Adrenal gland (tissue), 19 donors: ENCODE measurements around the gene DFFB. TPM values are rescaled to one million over a fixed set of nuclear protein-coding genes. Genes with fewer than 3 reads are reported as not detected.
"Not testable (repeated sequence)": the region's sequence is repeated elsewhere in the genome, so short reads cannot be mapped to it uniquely, and the experiment has no call there.

ENCODE experiments used
- DNase-seq, 7 donors: peaks; one replicate each; pipeline ENCODE4 v3.0.0-alpha.2; 2019 to 2020
- H3K27ac ChIP-seq, 5 donors: fragments of 200-600 bp; sonication (generic) in 4 of 5; 1 replicate in 3 of 5; 2 replicates in 2 of 5; pipeline versions ENCODE4 v1.5.1 to v1.8.0; 2016 to 2020; ENCODE audit warnings: mild to moderate bottlenecking in 1 of 5
- H3K27me3 ChIP-seq: fragments of 200-600 bp; 2 replicates; pipeline ENCODE4 v1.8.0; 2021
- H3K36me3 ChIP-seq, 2 donors: fragments of 200-600 bp; replicated peaks in 1 of 2; 1 replicate in 1 of 2; 2 replicates in 1 of 2; pipeline versions ENCODE4 v1.5.1 to v1.8.0; 2018 to 2022
- H3K4me1 ChIP-seq, 2 donors: fragments of 200-600 bp; replicated peaks in 1 of 2; 1 replicate in 1 of 2; 2 replicates in 1 of 2; pipeline versions ENCODE4 v1.5.1 to v1.8.0; 2018 to 2021
- H3K4me3 ChIP-seq, 4 donors: fragments of 200-600 bp; sonication (generic) in 3 of 4; one replicate each; pipeline ENCODE4 v1.5.1; 2016 to 2018
- H3K9me3 ChIP-seq, 3 donors: fragments of 200-600 bp; sonication (generic) in 1 of 3; replicated peaks in 1 of 3; 1 replicate in 2 of 3; 2 replicates in 1 of 3; pipeline versions ENCODE4 v1.5.1 to v1.8.0; 2016 to 2021
- POLR2A ChIP-seq, 2 donors: fragments of 450-650 bp; IDR thresholded peaks; one replicate each; pipeline ENCODE4 v1.6.1; 2017; ENCODE audit warnings: antibody characterized with exemption in 2 of 2, mild to moderate bottlenecking in 2 of 2, moderate library complexity in 1 of 2
- WGBS, 4 donors: extraction: QIAGEN DNeasy Blood & Tissue Kit in 2 of 4; methylation state at CpG; one replicate each; pipeline versions ENCODE4 v1.1.5 to v1.1.7; 2013 to 2017; 5-methylcytosine and 5-hydroxymethylcytosine counted together
- intact Hi-C, 2 donors: fragments of 100-400 bp; cut with DNase I; formaldehyde crosslinking; loops; one replicate each; pipeline versions ENCODE4 v1.14.1 to v1.15.0; 2022 to 2023
- long read RNA-seq, 10 donors: library from polyadenylated mRNA in 3 of 10; unstranded in 2 of 10; stranded (forward) in 1 of 10; transcript quantifications; one replicate each; pipeline ENCODE4 v2.0.0 and lab custom pipeline, GENCODE V29; 2021 to 2026
- polyA plus RNA-seq, 3 donors: library from polyadenylated mRNA; stranded (reverse); fragments of 200-250 nt in 2 of 3; fragments of 350-450 nt in 1 of 3; fragmentation: Illumina TruSeq in 1 of 3; extraction: RNeasy Lipid Tissue Mini Kit (QIAGEN cat#74804) in 1 of 3; gene quantifications; one replicate each; pipeline ENCODE4 v1.2.3, GENCODE V29; 2013 to 2014
- total RNA-seq, 9 donors: library from RNA; depleted of rRNA in 4 of 9; stranded (reverse); fragments of >200 nt in 4 of 9; fragments of 120-200 nt in 1 of 9; fragmentation: NEBNext Ultra II Directional in 1 of 9; extraction: Animal tissue kit (Norgen Biotek cat#: 25700) in 1 of 9; gene quantifications; one replicate each; pipeline versions ENCODE4 v1.1.0 to v1.2.4, GENCODE V29; 2013 to 2023
- TF ChIP-seq, protein P1 (sequence below), 6 experiments: fragments of 450-650 bp in 4 of 6; fragments of 200-600 bp in 2 of 6; sonication (generic) in 1 of 6; IDR thresholded peaks; 1 replicate in 5 of 6; 2 replicates in 1 of 6; pipeline versions ENCODE4 v1.5.1 to v1.8.0; 2016 to 2021; ENCODE audit warnings: antibody characterized with exemption in 6 of 6, mild to moderate bottlenecking in 2 of 6, moderate library complexity in 1 of 6
- donor health status: healthy with polysubstance abuse.
- donor health status: Bipolar disorder and iron deficiency.
- donor health status: DM: yes; HTN: yes; CAD: no.
- donor health status: DM: no; HTN: no; CAD: no.
- donor health status: DM: no; HTN: no; CAD: no.
- donor health status: DM: yes; HTN: yes; CAD: no.

The DFFB gene, protein sequence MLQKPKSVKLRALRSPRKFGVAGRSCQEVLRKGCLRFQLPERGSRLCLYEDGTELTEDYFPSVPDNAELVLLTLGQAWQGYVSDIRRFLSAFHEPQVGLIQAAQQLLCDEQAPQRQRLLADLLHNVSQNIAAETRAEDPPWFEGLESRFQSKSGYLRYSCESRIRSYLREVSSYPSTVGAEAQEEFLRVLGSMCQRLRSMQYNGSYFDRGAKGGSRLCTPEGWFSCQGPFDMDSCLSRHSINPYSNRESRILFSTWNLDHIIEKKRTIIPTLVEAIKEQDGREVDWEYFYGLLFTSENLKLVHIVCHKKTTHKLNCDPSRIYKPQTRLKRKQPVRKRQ
- total RNA-seq, result 10 to 100 TPM in 1 of 9 donors, 1 to 10 TPM in 8; 1.8 to 10.1 (median 4.5) TPM
- polyA plus RNA-seq, result 10 to 100 TPM in 1 of 3 donors, 1 to 10 TPM in 2; 3.0 to 13.4 (median 6.2) TPM
- long read RNA-seq, donor 1, partial matches to known transcripts, result 16 of 16 reads
- long read RNA-seq, donor 1, other reads (novel, unspliced or antisense), result 0 of 16 reads
- long read RNA-seq, donor 2, partial matches to known transcripts, result 0 of 1 reads
- long read RNA-seq, donor 2, other reads (novel, unspliced or antisense), result 0 of 1 reads
- long read RNA-seq, donor 3, result 0 reads
- long read RNA-seq, donor 4, result 0 reads
- long read RNA-seq, donor 5, partial matches to known transcripts, result 0 of 8 reads
- long read RNA-seq, donor 5, other reads (novel, unspliced or antisense), result 3 of 8 reads
- long read RNA-seq, donor 6, partial matches to known transcripts, result 0 of 1 reads
- long read RNA-seq, donor 6, other reads (novel, unspliced or antisense), result 0 of 1 reads
- long read RNA-seq, donor 7, partial matches to known transcripts, result 0 of 1 reads
- long read RNA-seq, donor 7, other reads (novel, unspliced or antisense), result 0 of 1 reads
- long read RNA-seq, donor 8, partial matches to known transcripts, result 0 of 1 reads
- long read RNA-seq, donor 8, other reads (novel, unspliced or antisense), result 0 of 1 reads
- long read RNA-seq, donor 9, result 0 reads
- long read RNA-seq, donor 10, partial matches to known transcripts, result 7 of 7 reads
- long read RNA-seq, donor 10, other reads (novel, unspliced or antisense), result 0 of 7 reads

DNA sequence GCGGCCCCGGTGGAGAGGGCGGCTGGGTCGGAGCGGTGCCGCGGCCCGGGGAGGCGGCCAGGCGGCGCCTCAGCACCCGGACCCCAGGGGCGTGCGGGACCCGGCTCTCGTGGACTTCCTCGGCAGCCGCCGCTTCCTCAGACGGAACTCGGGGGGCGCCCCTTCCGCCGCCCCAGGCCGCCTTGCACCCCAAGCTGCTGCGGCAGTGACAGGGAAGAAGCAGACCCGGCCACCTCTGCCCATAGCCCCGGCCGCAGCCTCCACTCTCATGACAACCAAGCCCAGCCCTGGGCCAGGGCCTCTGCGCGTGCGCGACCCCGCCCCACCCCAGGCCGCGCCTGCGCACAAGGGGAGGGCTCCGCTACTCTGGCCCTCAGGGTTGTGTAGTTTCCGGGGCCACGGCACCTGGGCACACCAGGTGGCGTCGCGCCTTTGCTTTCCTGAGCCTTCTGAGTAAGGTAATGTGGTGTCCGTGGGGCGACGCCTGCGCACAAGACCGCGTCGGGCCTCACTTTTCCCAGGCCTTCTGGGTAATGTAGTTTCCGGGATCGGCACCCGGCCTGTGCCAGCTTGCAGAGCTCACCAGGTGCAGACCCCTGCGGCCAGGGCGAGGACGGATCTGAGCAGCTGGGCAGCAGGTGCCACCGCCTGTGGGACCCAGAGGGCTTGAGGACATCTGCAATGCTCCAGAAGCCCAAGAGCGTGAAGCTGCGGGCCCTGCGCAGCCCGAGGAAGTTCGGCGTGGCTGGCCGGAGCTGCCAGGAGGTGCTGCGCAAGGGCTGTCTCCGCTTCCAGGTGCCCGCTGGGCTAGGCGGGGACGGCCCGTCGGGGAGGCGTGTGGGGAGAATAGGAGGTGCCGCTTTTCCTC is at the start of gene DFFB, which contains the start of gene CEP104:
Gene DFFB (plus strand): TSS at position 554 of the 868 bp plus-strand sequence. CDS start 128 bp downstream, at position 682.
Gene CEP104 (minus strand): TSS at position 289 of the 868 bp plus-strand sequence. CDS start 4,804 bp downstream, outside the sequence.
- WGBS, 4 donors, result 0 to 1% (median 0%) methylated on average over 14 to 73 of the region's 73 CpGs
- TF ChIP-seq, protein P1, sequence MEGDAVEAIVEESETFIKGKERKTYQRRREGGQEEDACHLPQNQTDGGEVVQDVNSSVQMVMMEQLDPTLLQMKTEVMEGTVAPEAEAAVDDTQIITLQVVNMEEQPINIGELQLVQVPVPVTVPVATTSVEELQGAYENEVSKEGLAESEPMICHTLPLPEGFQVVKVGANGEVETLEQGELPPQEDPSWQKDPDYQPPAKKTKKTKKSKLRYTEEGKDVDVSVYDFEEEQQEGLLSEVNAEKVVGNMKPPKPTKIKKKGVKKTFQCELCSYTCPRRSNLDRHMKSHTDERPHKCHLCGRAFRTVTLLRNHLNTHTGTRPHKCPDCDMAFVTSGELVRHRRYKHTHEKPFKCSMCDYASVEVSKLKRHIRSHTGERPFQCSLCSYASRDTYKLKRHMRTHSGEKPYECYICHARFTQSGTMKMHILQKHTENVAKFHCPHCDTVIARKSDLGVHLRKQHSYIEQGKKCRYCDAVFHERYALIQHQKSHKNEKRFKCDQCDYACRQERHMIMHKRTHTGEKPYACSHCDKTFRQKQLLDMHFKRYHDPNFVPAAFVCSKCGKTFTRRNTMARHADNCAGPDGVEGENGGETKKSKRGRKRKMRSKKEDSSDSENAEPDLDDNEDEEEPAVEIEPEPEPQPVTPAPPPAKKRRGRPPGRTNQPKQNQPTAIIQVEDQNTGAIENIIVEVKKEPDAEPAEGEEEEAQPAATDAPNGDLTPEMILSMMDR (IDR thresholded peaks at IDR 0.05), result peak in 2 of 6 experiments; percentile 12 to 13
- peak; percentile 35 to 75 for TF ChIP-seq POLR2A (IDR thresholded peaks at IDR 0.05)
- no peaks in the 10 kb centered on the region for H3K36me3 ChIP-seq
- peaks cover 18 to 39% of the 10 kb centered on the region in 2 donors for H3K4me1 ChIP-seq
- intact Hi-C loops, result no loop called here
- no peaks in the 10 kb centered on the region for H3K27me3 ChIP-seq
- DNase-seq, result peak; percentile 92 to 98 (median 93)
- peak within 1 kb of the TSS; percentile 30 to 79 (median 70) for H3K4me3 ChIP-seq
- no peaks in the 10 kb centered on the region for H3K9me3 ChIP-seq
- peak within 1 kb of the TSS in 4 of 5 donors; percentile 54 to 79 (median 68) for H3K27ac ChIP-seq

DNA sequence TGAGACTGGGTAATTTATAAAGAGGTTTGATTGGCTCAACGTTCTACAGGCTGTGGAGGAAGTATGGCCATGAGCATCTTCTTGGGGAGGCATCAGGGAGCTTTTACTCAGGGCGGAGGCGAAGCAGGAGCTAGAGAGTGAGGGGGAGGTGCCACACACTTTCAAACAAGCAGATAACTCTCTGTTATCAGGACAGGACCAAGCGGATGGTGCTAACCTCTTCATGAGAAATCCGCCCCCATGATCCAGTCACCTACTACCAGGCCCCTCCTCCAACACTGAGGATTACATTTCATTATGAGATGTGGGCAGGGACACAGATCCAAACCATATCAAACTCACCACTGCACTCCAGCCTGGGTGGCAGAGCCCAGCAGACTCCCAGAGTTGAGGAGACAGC is 49.5 kb upstream of the DFFB start:
- Histone ChIP-seq H3K36me3 (no peaks in the 10 kb centered on the region), H3K27me3 (no peaks in the 10 kb centered on the region), H3K9me3 (no peaks in the 10 kb centered on the region), H3K4me3 (no peak overlapping the region), H3K4me1 (no peaks in the 10 kb centered on the region), H3K27ac (no peak overlapping the region)
- intact Hi-C loops, result no loop called here
- DNase-seq, result no peak
- no peak for TF ChIP-seq POLR2A (IDR thresholded peaks at IDR 0.05)
- TF ChIP-seq, protein P1 (IDR thresholded peaks at IDR 0.05), result no peak
- 64 to 91% (median 79%) methylated on average over 4 to 5 of the region's 5 CpGs for WGBS, 4 donors

DNA sequence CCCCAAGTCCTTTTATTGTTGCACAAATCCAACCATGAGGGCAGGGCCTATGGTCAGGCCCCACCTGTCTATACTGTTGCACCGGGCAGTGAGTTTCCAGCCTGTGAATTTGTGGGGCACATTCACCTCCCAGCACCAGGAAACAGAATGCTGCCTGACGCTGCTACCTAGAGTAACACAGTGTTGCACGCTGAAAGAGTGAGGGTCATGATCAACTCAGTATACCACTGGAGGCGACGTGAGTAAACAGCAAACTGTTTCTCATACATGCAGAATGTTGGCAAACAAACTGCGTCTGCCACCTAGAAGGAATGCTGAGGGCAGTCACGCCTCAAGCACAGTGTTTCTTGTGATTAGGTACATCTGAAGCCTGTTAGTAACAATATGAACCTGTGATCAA is 47.6 kb upstream of the DFFB start:
- Histone ChIP-seq H3K4me3 (no peak overlapping the region), H3K27me3 (no peaks in the 10 kb centered on the region), H3K9me3 (no peaks in the 10 kb centered on the region), H3K27ac (no peak overlapping the region), H3K36me3 (peaks cover 0 to 5% of the 10 kb centered on the region in 2 donors), H3K4me1 (no peaks in the 10 kb centered on the region)
- no peak for DNase-seq
- intact Hi-C loops, result no loop called here
- WGBS, 4 donors, result 60 to 88% (median 77%) methylated on average over 2 to 7 of the region's 7 CpGs
- no peak for TF ChIP-seq POLR2A (IDR thresholded peaks at IDR 0.05)
- TF ChIP-seq, protein P1 (IDR thresholded peaks at IDR 0.05), result no peak

DNA sequence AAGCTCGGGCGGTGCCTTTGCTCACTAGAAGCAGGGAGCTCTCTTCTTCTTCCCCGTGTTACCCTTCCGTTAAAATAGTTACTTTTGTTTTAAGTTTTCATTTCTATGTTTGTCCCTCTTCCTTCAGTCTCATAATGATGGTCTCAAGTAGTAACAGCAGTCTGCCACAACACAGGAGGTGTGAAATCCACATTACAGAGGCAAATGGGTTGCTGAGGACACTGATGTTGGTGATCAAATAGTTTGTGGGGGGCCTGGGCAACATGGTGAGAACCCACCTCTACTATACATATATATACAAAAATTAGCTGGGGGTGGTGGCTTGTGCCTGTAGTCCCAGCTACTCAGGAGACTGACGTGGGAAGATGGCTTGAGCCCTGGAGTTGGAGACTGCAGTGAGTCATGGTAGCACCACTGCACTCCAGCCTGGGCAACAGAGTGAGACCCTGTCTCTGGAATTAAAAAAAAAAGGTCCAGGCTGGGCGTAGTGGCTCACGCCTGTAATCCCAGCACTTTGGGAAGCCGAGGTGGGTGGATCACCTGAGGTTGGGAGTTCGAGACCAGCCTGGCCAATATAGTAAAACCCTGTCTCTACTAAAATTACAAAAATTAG is 47.0 kb upstream of the DFFB start:
- DNase-seq, result not testable (repeated sequence)

More for the DNA sequence above, 47.0 kb upstream of the DFFB start:
- H3K27ac ChIP-seq, H3K4me3 ChIP-seq, intact Hi-C loops, H3K4me1 ChIP-seq, H3K27me3 ChIP-seq, H3K9me3 ChIP-seq: not testable (repeated sequence)
- WGBS, 4 donors, result 74 to 81% (median 76%) methylated on average over 9 of the region's 9 CpGs
- peaks cover 0 to 11% of the 10 kb centered on the region in 2 donors for H3K36me3 ChIP-seq
